Measurements from ENCODE around the gene SORL1. TPM values are rescaled to one million over a fixed set of nuclear protein-coding genes. Genes with fewer than 3 reads are reported as not detected.

SORL1 gene
- total RNA-seq, 1 experiment from 2014 or later, result 68.3 TPM

DNA sequence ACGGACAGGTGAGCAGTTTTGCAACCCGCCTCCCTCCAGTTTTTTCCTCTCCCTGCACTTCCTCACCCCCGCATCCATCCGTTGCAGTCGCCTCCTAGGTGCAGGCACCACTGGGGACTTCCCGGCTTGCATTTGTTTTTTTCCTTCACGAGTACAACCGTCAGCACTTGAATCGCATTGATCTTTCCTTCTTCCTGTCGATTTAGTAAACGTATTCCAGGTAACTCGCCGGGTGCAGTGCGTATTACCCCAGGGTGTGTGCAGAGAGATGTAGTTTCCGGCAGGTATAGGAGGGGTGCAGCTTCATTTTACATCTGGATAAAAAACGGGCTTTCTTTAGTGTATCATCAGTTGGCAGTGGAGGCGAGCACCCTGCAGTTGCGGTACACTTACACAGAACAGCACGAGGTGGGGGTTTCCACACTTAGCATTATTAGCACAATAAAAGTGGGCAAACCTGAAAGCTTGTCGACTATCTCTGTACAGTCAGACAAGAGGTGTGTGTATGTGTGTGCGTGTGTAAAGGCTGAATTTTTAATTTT lies 566 bp downstream of the SORL1 start, which contains the start of gene SORL1-AS1:
Gene SORL1-AS1, minus strand, starts transcription at position 359 of the 542 bp plus-strand sequence.
- peak within 1 kb of the TSS; percentile 38 to 95 (median 66); a peak in 6 of 7 replicates for H3K27ac Mint-ChIP-seq
- peaks cover 0 to 2% (median 0%) of the 10 kb centered on the region in 3 experiments; a peak in 2 of 7 replicates for H3K36me3 Mint-ChIP-seq (ENCODE audit: insufficient read depth in 1 of 3, low read depth in 3 of 3)
- H2BK15ac ChIP-seq (ENCODE audit: low read depth, low read length), result no peak within 1 kb of the TSS
- no peak within 1 kb of the TSS for H3T11ph ChIP-seq (ENCODE audit: low read length)
- no peak within 1 kb of the TSS for H4K8ac ChIP-seq (replicated peaks; ENCODE audit: insufficient read length, low read depth, low read length)
- H2BK120ac ChIP-seq (ENCODE audit: low read depth, low read length, poor library complexity, severe bottlenecking), result no peak within 1 kb of the TSS
- whole genome bisulfite sequencing (ENCODE audit: extremely low coverage, insufficient read length, low lambda C conversion rate), result no CpG with 5 or more reads among the region's 21 CpGs
- H3K9ac ChIP-seq (ENCODE audit: extremely low read depth, insufficient read length, low read length), result peak within 1 kb of the TSS; percentile 48
- H3K56ac ChIP-seq (ENCODE audit: insufficient read length, low read depth, low read length), result no peak within 1 kb of the TSS
- peak within 1 kb of the TSS; percentile 80 for H3K14ac ChIP-seq (ENCODE audit: insufficient read depth, low read length)
- no peaks in the 10 kb centered on the region for H3K9me3 ChIP-seq (ENCODE audit: control insufficient read depth, low read depth, low read length)
- peaks cover 61 to 67% of the 10 kb centered on the region in 2 experiments for H3K4me1 Mint-ChIP-seq
- no peaks in the 10 kb centered on the region for H3K9me3 Mint-ChIP-seq
- H3K4me3 Mint-ChIP-seq, result peak within 1 kb of the TSS; percentile 89 to 91
- H3K23me2 ChIP-seq (ENCODE audit: insufficient read length, low read depth, low read length, poor library complexity, severe bottlenecking), result peaks cover 12% of the 10 kb centered on the region
- no peak within 1 kb of the TSS for H2AK5ac ChIP-seq (ENCODE audit: insufficient read length, low read length)
- no peaks in the 10 kb centered on the region for H4K20me1 ChIP-seq (ENCODE audit: control insufficient read depth, insufficient read depth, insufficient read length)
- peaks cover 16% of the 10 kb centered on the region; the same call in 1 of the 2 replicates for H3K79me2 ChIP-seq (ENCODE audit: insufficient read depth, low read length)
- H2AFZ ChIP-seq (ENCODE audit: low read length), result no peak within 1 kb of the TSS
- peak within 1 kb of the TSS; percentile 74 for H3K18ac ChIP-seq (ENCODE audit: insufficient read length, low read depth, low read length)
- no peak within 1 kb of the TSS for H4K5ac ChIP-seq (ENCODE audit: insufficient read length, low read depth, low read length)
- TF ChIP-seq, protein P1, sequence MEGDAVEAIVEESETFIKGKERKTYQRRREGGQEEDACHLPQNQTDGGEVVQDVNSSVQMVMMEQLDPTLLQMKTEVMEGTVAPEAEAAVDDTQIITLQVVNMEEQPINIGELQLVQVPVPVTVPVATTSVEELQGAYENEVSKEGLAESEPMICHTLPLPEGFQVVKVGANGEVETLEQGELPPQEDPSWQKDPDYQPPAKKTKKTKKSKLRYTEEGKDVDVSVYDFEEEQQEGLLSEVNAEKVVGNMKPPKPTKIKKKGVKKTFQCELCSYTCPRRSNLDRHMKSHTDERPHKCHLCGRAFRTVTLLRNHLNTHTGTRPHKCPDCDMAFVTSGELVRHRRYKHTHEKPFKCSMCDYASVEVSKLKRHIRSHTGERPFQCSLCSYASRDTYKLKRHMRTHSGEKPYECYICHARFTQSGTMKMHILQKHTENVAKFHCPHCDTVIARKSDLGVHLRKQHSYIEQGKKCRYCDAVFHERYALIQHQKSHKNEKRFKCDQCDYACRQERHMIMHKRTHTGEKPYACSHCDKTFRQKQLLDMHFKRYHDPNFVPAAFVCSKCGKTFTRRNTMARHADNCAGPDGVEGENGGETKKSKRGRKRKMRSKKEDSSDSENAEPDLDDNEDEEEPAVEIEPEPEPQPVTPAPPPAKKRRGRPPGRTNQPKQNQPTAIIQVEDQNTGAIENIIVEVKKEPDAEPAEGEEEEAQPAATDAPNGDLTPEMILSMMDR (conservative IDR thresholded peaks at IDR 0.05), result no peak
- no peak within 1 kb of the TSS for H2BK20ac ChIP-seq (ENCODE audit: low read depth, low read length, poor library complexity, severe bottlenecking)
- H4K91ac ChIP-seq (ENCODE audit: insufficient read length, low read depth, low read length), result no peak within 1 kb of the TSS
- H3K79me1 ChIP-seq (ENCODE audit: insufficient read depth, low read depth, low read length, poor library complexity, severe bottlenecking), result no peaks in the 10 kb centered on the region
- no peak for DNase-seq
- peaks cover 13% of the 10 kb centered on the region for H3K27me3 Mint-ChIP-seq (ENCODE audit: low read depth)
- no peak within 1 kb of the TSS for H3K27ac ChIP-seq (ENCODE audit: insufficient read length, low read depth, low read length)
- H3K4me2 ChIP-seq (ENCODE audit: insufficient read depth, insufficient read length, low read length), result peak within 1 kb of the TSS; percentile 80
- H3K4me1 ChIP-seq (ENCODE audit: insufficient read depth, low read length), result peaks cover 11% of the 10 kb centered on the region; the same call in 1 of the 2 replicates
- H3K23ac ChIP-seq (ENCODE audit: insufficient read length, low read depth, low read length), result no peak within 1 kb of the TSS
- no peak within 1 kb of the TSS for H2BK12ac ChIP-seq (ENCODE audit: insufficient read length, low read depth, low read length)
- no peak within 1 kb of the TSS for H3K4ac ChIP-seq (ENCODE audit: low read depth, low read length)
- no peak within 1 kb of the TSS for H2BK5ac ChIP-seq (ENCODE audit: insufficient read length, low read length)
- H3K27me3 ChIP-seq (ENCODE audit: insufficient read depth, low read length), result no peaks in the 10 kb centered on the region

Data from H9 (cell line).